Measurements from ENCODE around the gene KATNBL1.

KATNBL1 gene

GRCh38 chr15:34209421-34210282 lies at the start of gene KATNBL1:
Gene KATNBL1 (minus strand): TSS chr15:34210096. CDS start chr15:34163676, 46,420 bp downstream.
- peak within 1 kb of the TSS; percentile 19 for H3K27ac ChIP-seq (ENCODE audit: low read length)
- peaks cover 27% of the 10 kb centered on the region for H3K4me1 ChIP-seq (ENCODE audit: control insufficient read depth, low read depth, low read length)
- peaks cover 5% of the 10 kb centered on the region for H3K36me3 ChIP-seq (ENCODE audit: control insufficient read depth, low read depth, low read length)
- H3K9ac ChIP-seq (ENCODE audit: low read length) = peak within 1 kb of the TSS; percentile 86
- no peaks in the 10 kb centered on the region for H3K9me3 ChIP-seq (ENCODE audit: control insufficient read depth, low read depth, low read length)
- H3K4me3 ChIP-seq (ENCODE audit: low read length) = peak within 1 kb of the TSS; percentile 90
- H3K27me3 ChIP-seq (ENCODE audit: control insufficient read depth, insufficient read depth, low read length) = no peaks in the 10 kb centered on the region

GRCh38 chr15:34259566-34259965 lies 49.7 kb upstream of the KATNBL1 start:
- no peaks in the 10 kb centered on the region for H3K36me3 ChIP-seq (ENCODE audit: control insufficient read depth, low read depth, low read length)
- no peaks in the 10 kb centered on the region for H3K27me3 ChIP-seq (ENCODE audit: control insufficient read depth, insufficient read depth, low read length)
- no peaks in the 10 kb centered on the region for H3K9me3 ChIP-seq (ENCODE audit: control insufficient read depth, low read depth, low read length)
- H3K4me1 ChIP-seq (ENCODE audit: control insufficient read depth, low read depth, low read length) = no peaks in the 10 kb centered on the region
- H3K9ac ChIP-seq (ENCODE audit: low read length) = no peak overlapping the region
- no peak overlapping the region for H3K27ac ChIP-seq (ENCODE audit: low read length)
- no peak overlapping the region for H3K4me3 ChIP-seq (ENCODE audit: low read length)

GRCh38 chr15:34258151-34258550 lies 48.3 kb upstream of the KATNBL1 start:
- H3K27me3 ChIP-seq (ENCODE audit: control insufficient read depth, insufficient read depth, low read length) = no peaks in the 10 kb centered on the region
- no peaks in the 10 kb centered on the region for H3K36me3 ChIP-seq (ENCODE audit: control insufficient read depth, low read depth, low read length)
- no peak overlapping the region for H3K27ac ChIP-seq (ENCODE audit: low read length)
- no peak overlapping the region for H3K4me3 ChIP-seq (ENCODE audit: low read length)
- H3K4me1 ChIP-seq (ENCODE audit: control insufficient read depth, low read depth, low read length) = no peaks in the 10 kb centered on the region
- no peaks in the 10 kb centered on the region for H3K9me3 ChIP-seq (ENCODE audit: control insufficient read depth, low read depth, low read length)
- no peak overlapping the region for H3K9ac ChIP-seq (ENCODE audit: low read length)

GRCh38 chr15:34252545-34252944 lies 42.6 kb upstream of the KATNBL1 start:
- H3K36me3 ChIP-seq (ENCODE audit: control insufficient read depth, low read depth, low read length) = no peaks in the 10 kb centered on the region
- H3K4me3 ChIP-seq (ENCODE audit: low read length) = no peak overlapping the region
- H3K9ac ChIP-seq (ENCODE audit: low read length) = no peak overlapping the region
- H3K9me3 ChIP-seq (ENCODE audit: control insufficient read depth, low read depth, low read length) = no peaks in the 10 kb centered on the region
- no peak overlapping the region for H3K27ac ChIP-seq (ENCODE audit: low read length)
- no peaks in the 10 kb centered on the region for H3K4me1 ChIP-seq (ENCODE audit: control insufficient read depth, low read depth, low read length)
- no peaks in the 10 kb centered on the region for H3K27me3 ChIP-seq (ENCODE audit: control insufficient read depth, insufficient read depth, low read length)

GRCh38 chr15:34248190-34248589 lies 38.3 kb upstream of the KATNBL1 start:
- no peaks in the 10 kb centered on the region for H3K36me3 ChIP-seq (ENCODE audit: control insufficient read depth, low read depth, low read length)
- H3K4me3 ChIP-seq (ENCODE audit: low read length) = no peak overlapping the region
- no peaks in the 10 kb centered on the region for H3K27me3 ChIP-seq (ENCODE audit: control insufficient read depth, insufficient read depth, low read length)
- no peaks in the 10 kb centered on the region for H3K4me1 ChIP-seq (ENCODE audit: control insufficient read depth, low read depth, low read length)
- no peaks in the 10 kb centered on the region for H3K9me3 ChIP-seq (ENCODE audit: control insufficient read depth, low read depth, low read length)
- H3K27ac ChIP-seq (ENCODE audit: low read length) = no peak overlapping the region
- H3K9ac ChIP-seq (ENCODE audit: low read length) = no peak overlapping the region

- Histone ChIP-seq H3K36me3 (ENCODE audit: control insufficient read depth, low read depth, low read length) (no peaks in the 10 kb centered on the region), H3K4me1 (ENCODE audit: control insufficient read depth, low read depth, low read length) (no peaks in the 10 kb centered on the region), H3K9me3 (ENCODE audit: control insufficient read depth, low read depth, low read length) (no peaks in the 10 kb centered on the region), H3K9ac (ENCODE audit: low read length) (no peak overlapping the region), H3K27ac (ENCODE audit: low read length) (no peak overlapping the region), H3K4me3 (ENCODE audit: low read length) (no peak overlapping the region), H3K27me3 (ENCODE audit: control insufficient read depth, insufficient read depth, low read length) (no peaks in the 10 kb centered on the region)
Measured at GRCh38 chr15:34246276-34246976, 36.5 kb upstream of the KATNBL1 start.

- Histone ChIP-seq H3K4me1 (ENCODE audit: control insufficient read depth, low read depth, low read length) (peaks cover 10% of the 10 kb centered on the region), H3K9ac (ENCODE audit: low read length) (no peak overlapping the region), H3K36me3 (ENCODE audit: control insufficient read depth, low read depth, low read length) (no peaks in the 10 kb centered on the region), H3K9me3 (ENCODE audit: control insufficient read depth, low read depth, low read length) (no peaks in the 10 kb centered on the region), H3K27ac (ENCODE audit: low read length) (no peak overlapping the region), H3K27me3 (ENCODE audit: control insufficient read depth, insufficient read depth, low read length) (no peaks in the 10 kb centered on the region), H3K4me3 (ENCODE audit: low read length) (no peak overlapping the region)
Measured at GRCh38 chr15:34243226-34243625, 33.3 kb upstream of the KATNBL1 start.

- Histone ChIP-seq H3K36me3 (ENCODE audit: control insufficient read depth, low read depth, low read length) (no peaks in the 10 kb centered on the region), H3K4me1 (ENCODE audit: control insufficient read depth, low read depth, low read length) (peaks cover 10% of the 10 kb centered on the region), H3K27me3 (ENCODE audit: control insufficient read depth, insufficient read depth, low read length) (no peaks in the 10 kb centered on the region), H3K27ac (ENCODE audit: low read length) (no peak overlapping the region), H3K9me3 (ENCODE audit: control insufficient read depth, low read depth, low read length) (no peaks in the 10 kb centered on the region), H3K9ac (ENCODE audit: low read length) (no peak overlapping the region), H3K4me3 (ENCODE audit: low read length) (no peak overlapping the region)
Measured at GRCh38 chr15:34242331-34242710, 32.4 kb upstream of the KATNBL1 start.

GRCh38 chr15:34241376-34242330 lies 31.8 kb upstream of the KATNBL1 start:
- Histone ChIP-seq H3K4me1 (ENCODE audit: control insufficient read depth, low read depth, low read length) (peaks cover 10% of the 10 kb centered on the region), H3K27ac (ENCODE audit: low read length) (no peak overlapping the region), H3K27me3 (ENCODE audit: control insufficient read depth, insufficient read depth, low read length) (no peaks in the 10 kb centered on the region), H3K9me3 (ENCODE audit: control insufficient read depth, low read depth, low read length) (no peaks in the 10 kb centered on the region), H3K9ac (ENCODE audit: low read length) (no peak overlapping the region), H3K36me3 (ENCODE audit: control insufficient read depth, low read depth, low read length) (no peaks in the 10 kb centered on the region), H3K4me3 (ENCODE audit: low read length) (no peak overlapping the region)

- Histone ChIP-seq H3K9me3 (ENCODE audit: control insufficient read depth, low read depth, low read length) (no peaks in the 10 kb centered on the region), H3K4me1 (ENCODE audit: control insufficient read depth, low read depth, low read length) (peaks cover 10% of the 10 kb centered on the region), H3K27me3 (ENCODE audit: control insufficient read depth, insufficient read depth, low read length) (no peaks in the 10 kb centered on the region), H3K36me3 (ENCODE audit: control insufficient read depth, low read depth, low read length) (no peaks in the 10 kb centered on the region), H3K27ac (ENCODE audit: low read length) (no peak overlapping the region), H3K9ac (ENCODE audit: low read length) (no peak overlapping the region), H3K4me3 (ENCODE audit: low read length) (no peak overlapping the region)
Measured at GRCh38 chr15:34240537-34240936, 30.6 kb upstream of the KATNBL1 start.

- Histone ChIP-seq H3K27ac (ENCODE audit: low read length) (no peak overlapping the region), H3K9ac (ENCODE audit: low read length) (peak overlapping the region; percentile 7), H3K4me1 (ENCODE audit: control insufficient read depth, low read depth, low read length) (peaks cover 10% of the 10 kb centered on the region), H3K9me3 (ENCODE audit: control insufficient read depth, low read depth, low read length) (no peaks in the 10 kb centered on the region), H3K27me3 (ENCODE audit: control insufficient read depth, insufficient read depth, low read length) (no peaks in the 10 kb centered on the region), H3K4me3 (ENCODE audit: low read length) (no peak overlapping the region), H3K36me3 (ENCODE audit: control insufficient read depth, low read depth, low read length) (no peaks in the 10 kb centered on the region)
Measured at GRCh38 chr15:34239151-34239808, 29.4 kb upstream of the KATNBL1 start.
